ENCODE data around the gene XCL1. TPM values are rescaled to one million over a fixed set of nuclear protein-coding genes. Genes with fewer than 3 reads are reported as not detected.

Gene XCL1
- total RNA-seq, 1 donor from 2014 or later = 0.91 TPM

- intact Hi-C loops (cut with micrococcal nuclease) = loop anchor here (1.0 to 10.0 kb wide), 5 partner anchors 164 to 943 kb away; no protein-coding TSS in a partner anchor
Measured at GRCh38 chr1:168603501-168604110, 27.2 kb downstream of the XCL1 start.

- intact Hi-C loops (cut with micrococcal nuclease) = loop anchor here (10.0 kb wide), 2 partner anchors 261 to 859 kb away; no protein-coding TSS in a partner anchor
Measured at GRCh38 chr1:168605443-168605842, 29.0 kb downstream of the XCL1 start.

- intact Hi-C loops (cut with micrococcal nuclease) = loop anchor here (10.0 kb wide), 2 partner anchors 261 to 859 kb away; no protein-coding TSS in a partner anchor
Measured at GRCh38 chr1:168606096-168606495, 29.7 kb downstream of the XCL1 start.

- intact Hi-C loops (cut with micrococcal nuclease) = loop anchor here (10.0 kb wide), 2 partner anchors 263 to 857 kb away; no protein-coding TSS in a partner anchor
Measured at GRCh38 chr1:168607872-168608428, 31.5 kb downstream of the XCL1 start.

- intact Hi-C loops (cut with micrococcal nuclease) = loop anchor here (10.0 kb wide), 2 partner anchors 264 to 856 kb away; no protein-coding TSS in a partner anchor
Measured at GRCh38 chr1:168608796-168609715, 32.7 kb downstream of the XCL1 start.

GRCh38 chr1:168609741-168610510, 33.5 kb downstream of the XCL1 start:
- intact Hi-C loops (cut with micrococcal nuclease) = loop anchor here (10.0 kb wide), 2 partner anchors 265 to 855 kb away; no protein-coding TSS in a partner anchor

- intact Hi-C loops (cut with micrococcal nuclease) = no loop called here
Measured at GRCh38 chr1:168613038-168613451, 36.6 kb downstream of the XCL1 start.

- intact Hi-C loops (cut with micrococcal nuclease) = no loop called here
Measured at GRCh38 chr1:168613691-168614231, 37.4 kb downstream of the XCL1 start.

- intact Hi-C loops (cut with micrococcal nuclease) = no loop called here
Measured at GRCh38 chr1:168614235-168614634, 37.8 kb downstream of the XCL1 start.

GRCh38 chr1:168615965-168616364, 39.6 kb downstream of the XCL1 start:
- intact Hi-C loops (cut with micrococcal nuclease) = no loop called here

- intact Hi-C loops (cut with micrococcal nuclease) = no loop called here
Measured at GRCh38 chr1:168617974-168618750, 41.8 kb downstream of the XCL1 start.

- intact Hi-C loops (cut with micrococcal nuclease) = no loop called here
Measured at GRCh38 chr1:168618886-168619285, 42.5 kb downstream of the XCL1 start.

GRCh38 chr1:168621356-168621755, 45.0 kb downstream of the XCL1 start:
- intact Hi-C loops (cut with micrococcal nuclease) = no loop called here

- intact Hi-C loops (cut with micrococcal nuclease) = no loop called here
Measured at GRCh38 chr1:168623003-168623828, 46.8 kb downstream of the XCL1 start.

- intact Hi-C loops (cut with micrococcal nuclease) = no loop called here
Measured at GRCh38 chr1:168623831-168624230, 47.4 kb downstream of the XCL1 start.

- intact Hi-C loops (cut with micrococcal nuclease) = no loop called here
Measured at GRCh38 chr1:168626326-168626725, 49.9 kb downstream of the XCL1 start.

- intact Hi-C loops (cut with micrococcal nuclease) = no loop called here
Measured at GRCh38 chr1:168627370-168627769, 51.0 kb downstream of the XCL1 start.

- intact Hi-C loops (cut with micrococcal nuclease) = no loop called here
Measured at GRCh38 chr1:168628807-168629206, 52.4 kb downstream of the XCL1 start.

- intact Hi-C loops (cut with micrococcal nuclease) = no loop called here
Measured at GRCh38 chr1:168629466-168629865, 53.1 kb downstream of the XCL1 start.
